ENCODE data around the gene ZMYND8.
"Not testable (repeated sequence)": the region's sequence is repeated elsewhere in the genome, so short reads cannot be mapped to it uniquely, and the experiment has no call there.

The ZMYND8 gene

GRCh38 chr20:47205577-47206123 lies 150.8 kb downstream of the ZMYND8 start:
- peak; percentile 80 for TF ChIP-seq CTCF (IDR thresholded peaks at IDR 0.05; ENCODE audit: low read length, missing control alignments)
- DNase-seq (ENCODE audit: low read depth): peak; percentile 84
- no peak overlapping the region for H3K4me3 ChIP-seq (replicated peaks; ENCODE audit: low read depth, low read length)

GRCh38 chr20:47204850-47205122 lies 151.7 kb downstream of the ZMYND8 start:
- H3K4me3 ChIP-seq (replicated peaks; ENCODE audit: low read depth, low read length); DNase-seq (ENCODE audit: low read depth): not testable (repeated sequence)

GRCh38 chr20:47204008-47204849 lies 152.3 kb downstream of the ZMYND8 start:
- no peak overlapping the region for H3K4me3 ChIP-seq (replicated peaks; ENCODE audit: low read depth, low read length)
- peak; percentile 24 for DNase-seq (ENCODE audit: low read depth)
- no peak for TF ChIP-seq CTCF (IDR thresholded peaks at IDR 0.05; ENCODE audit: low read length, missing control alignments)

GRCh38 chr20:47202733-47203667 lies 153.5 kb downstream of the ZMYND8 start:
- H3K4me3 ChIP-seq (replicated peaks; ENCODE audit: low read depth, low read length): no peak overlapping the region
- TF ChIP-seq CTCF (IDR thresholded peaks at IDR 0.05; ENCODE audit: low read length, missing control alignments): no peak
- DNase-seq (ENCODE audit: low read depth): no peak

GRCh38 chr20:47201074-47201730 lies 155.3 kb downstream of the ZMYND8 start:
- no peak for DNase-seq (ENCODE audit: low read depth)
- TF ChIP-seq CTCF (IDR thresholded peaks at IDR 0.05; ENCODE audit: low read length, missing control alignments): no peak
- H3K4me3 ChIP-seq (replicated peaks; ENCODE audit: low read depth, low read length): no peak overlapping the region

GRCh38 chr20:47198996-47199552 lies 157.4 kb downstream of the ZMYND8 start:
- no peak overlapping the region for H3K4me3 ChIP-seq (replicated peaks; ENCODE audit: low read depth, low read length)
- no peak for TF ChIP-seq CTCF (IDR thresholded peaks at IDR 0.05; ENCODE audit: low read length, missing control alignments)
- DNase-seq (ENCODE audit: low read depth): no peak
